A673 (cell line): Measurements from ENCODE around the gene DOCK1. TPM values are rescaled to one million over a fixed set of nuclear protein-coding genes. Genes with fewer than 3 reads are reported as not detected.

Source experiments
- BruUV-seq: library from RNA; stranded (reverse); fragments of 400-500 nt; replicated peaks from 2 replicates; lab custom pipeline; 2021; lab: Mats Ljungman, UMichigan
- CTCF ChIA-PET: fragments of 300-600 bp; sonication (Branson Sonifier 250); formaldehyde crosslinking; loops from one replicate; lab custom pipeline; 2022; ENCODE audit warnings: antibody characterized with exemption; lab: Charles Lee
- POLR2A ChIA-PET: fragments of 300-600 bp; sonication (Branson Sonifier 250); formaldehyde crosslinking; loops from one replicate; lab custom pipeline; 2022; ENCODE audit warnings: antibody characterized with exemption; ENCODE audit not compliant: low non-redundant PET; lab: Charles Lee
- DNase-seq: peaks from one replicate; pipeline ENCODE4 v3.0.0-alpha.2; 2015; ENCODE audit warnings: low spot score
- H3K27ac ChIP-seq: fragments of 200-600 bp; sonication (generic); 2 replicates; pipeline ENCODE4 v1.5.1; 2016; ENCODE audit warnings: mixed run types, low read depth, mild to moderate bottlenecking, mixed read lengths, antibody characterized with exemption, low read length; ENCODE audit not compliant: poor library complexity, severe bottlenecking
- H3K27me3 ChIP-seq: fragments of 200-600 bp; sonication (generic); replicated peaks from 2 replicates; pipeline ENCODE4 v1.6.1; 2017; ENCODE audit warnings: mixed run types, low read depth, mild to moderate bottlenecking, mixed read lengths, antibody characterized with exemption, low read length; ENCODE audit not compliant: insufficient read depth, poor library complexity
- H3K36me3 ChIP-seq: fragments of 200-600 bp; sonication (generic); 2 replicates; pipeline ENCODE4 v1.6.1; 2016; ENCODE audit warnings: mixed run types, mild to moderate bottlenecking, mixed read lengths, antibody characterized with exemption, low read length; ENCODE audit not compliant: insufficient read depth, poor library complexity, severe bottlenecking
- H3K4me1 ChIP-seq: fragments of 200-600 bp; sonication (generic); 2 replicates; pipeline ENCODE4 v1.6.1; 2017; ENCODE audit warnings: mixed run types, mild to moderate bottlenecking, mixed read lengths, antibody characterized with exemption, low read length; ENCODE audit not compliant: insufficient read depth, poor library complexity, severe bottlenecking
- H3K4me3 ChIP-seq: fragments of 200-600 bp; sonication (generic); 2 replicates; pipeline ENCODE4 v1.5.1; 2016; ENCODE audit warnings: low read depth, mixed run types, mild to moderate bottlenecking, mixed read lengths, low read length; ENCODE audit not compliant: poor library complexity, severe bottlenecking
- H3K9me3 ChIP-seq: fragments of 200-600 bp; sonication (generic); 2 replicates; pipeline ENCODE4 v1.6.1; 2016; ENCODE audit warnings: mixed run types, low read depth, mild to moderate bottlenecking, mixed read lengths, antibody characterized with exemption, low read length; ENCODE audit not compliant: poor library complexity, severe bottlenecking
- EZH2 ChIP-seq: fragments of 200-600 bp; sonication (generic); IDR thresholded peaks from 2 replicates; pipeline ENCODE4 v1.6.1; 2017; ENCODE audit warnings: borderline replicate concordance, low read depth, mild to moderate bottlenecking, mixed read lengths, antibody characterized with exemption, low read length; ENCODE audit not compliant: poor library complexity, severe bottlenecking
- intact Hi-C: fragments of 100-400 bp; cut with micrococcal nuclease; formaldehyde crosslinking; loops from one replicate; pipeline ENCODE4 v1.10.0; 2022; ENCODE audit not compliant: unreplicated experiment
- total RNA-seq: library from RNA; stranded (reverse); gene quantifications from 2 replicates; pipeline ENCODE4 v1.2.3, GENCODE V29; 2021
- TF ChIP-seq, protein P1 (sequence below): fragments of 300-800, 200-600 bp; sonication (generic); conservative IDR thresholded peaks from 2 replicates; pipeline ENCODE4 v1.5.1; 2017; ENCODE audit warnings: low read depth, mild to moderate bottlenecking, antibody characterized with exemption, low read length, moderate library complexity, mixed read lengths

DOCK1 gene
- total RNA-seq, 1 experiment from 2014 or later: 30.7 TPM

DNA sequence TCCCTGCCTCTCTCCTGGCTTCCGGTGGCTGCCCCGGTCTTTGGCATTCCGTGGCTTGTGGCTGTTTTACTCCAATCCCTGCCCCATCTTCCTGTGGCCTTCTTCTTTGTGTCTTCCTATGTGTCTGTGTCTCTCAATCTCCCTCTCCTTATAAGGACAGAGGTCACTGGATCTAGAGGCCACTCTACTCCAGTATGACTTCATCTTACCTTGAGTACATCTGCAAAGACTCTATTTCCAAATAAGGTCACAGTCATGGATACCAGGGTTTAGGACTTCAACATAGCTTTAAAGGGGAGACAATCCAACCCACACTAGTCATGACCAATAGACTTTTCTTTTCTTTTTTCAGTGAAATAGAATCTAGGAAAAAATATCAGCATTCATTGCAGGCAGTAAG, 444.5 kb downstream of the DOCK1 start:
- no peaks in the 10 kb centered on the region for H3K9me3 ChIP-seq
- DNase-seq: no peak
- H3K27me3 ChIP-seq: no peaks in the 10 kb centered on the region
- no TSS peak for BruUV-seq
- ChIA-PET POLR2A (interaction anchor here (0.6 kb wide), 1 partner anchor 167 kb away, joined by 3 read pairs; no protein-coding TSS in a partner anchor), CTCF (no interaction called here)
- H3K36me3 ChIP-seq: no peaks in the 10 kb centered on the region
- intact Hi-C loops: no loop called here
- TF ChIP-seq, protein P1, sequence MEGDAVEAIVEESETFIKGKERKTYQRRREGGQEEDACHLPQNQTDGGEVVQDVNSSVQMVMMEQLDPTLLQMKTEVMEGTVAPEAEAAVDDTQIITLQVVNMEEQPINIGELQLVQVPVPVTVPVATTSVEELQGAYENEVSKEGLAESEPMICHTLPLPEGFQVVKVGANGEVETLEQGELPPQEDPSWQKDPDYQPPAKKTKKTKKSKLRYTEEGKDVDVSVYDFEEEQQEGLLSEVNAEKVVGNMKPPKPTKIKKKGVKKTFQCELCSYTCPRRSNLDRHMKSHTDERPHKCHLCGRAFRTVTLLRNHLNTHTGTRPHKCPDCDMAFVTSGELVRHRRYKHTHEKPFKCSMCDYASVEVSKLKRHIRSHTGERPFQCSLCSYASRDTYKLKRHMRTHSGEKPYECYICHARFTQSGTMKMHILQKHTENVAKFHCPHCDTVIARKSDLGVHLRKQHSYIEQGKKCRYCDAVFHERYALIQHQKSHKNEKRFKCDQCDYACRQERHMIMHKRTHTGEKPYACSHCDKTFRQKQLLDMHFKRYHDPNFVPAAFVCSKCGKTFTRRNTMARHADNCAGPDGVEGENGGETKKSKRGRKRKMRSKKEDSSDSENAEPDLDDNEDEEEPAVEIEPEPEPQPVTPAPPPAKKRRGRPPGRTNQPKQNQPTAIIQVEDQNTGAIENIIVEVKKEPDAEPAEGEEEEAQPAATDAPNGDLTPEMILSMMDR: no peak
- TF ChIP-seq EZH2: no peak
- no peak overlapping the region for H3K27ac ChIP-seq
- no peak overlapping the region for H3K4me3 ChIP-seq
- H3K4me1 ChIP-seq: no peaks in the 10 kb centered on the region

DNA sequence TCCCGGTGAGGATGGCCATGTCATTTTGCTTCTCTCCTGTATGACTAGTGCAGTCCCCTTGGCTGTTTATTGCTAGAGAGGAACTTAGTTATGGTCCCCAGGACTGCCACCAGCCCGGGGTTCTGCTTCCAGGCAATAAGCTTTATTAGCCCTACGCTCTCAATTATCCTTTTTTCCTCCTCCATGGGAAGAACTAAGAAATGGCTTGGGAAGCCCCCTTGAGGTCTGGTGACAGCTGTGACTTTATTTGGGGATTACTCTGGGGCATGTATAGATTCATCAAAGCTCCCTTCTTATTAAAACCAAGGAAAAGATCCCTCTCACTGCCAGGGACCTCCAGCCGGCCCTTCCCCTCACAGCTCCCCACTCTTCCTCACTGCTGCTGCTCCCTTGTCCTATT, 446.3 kb downstream of the DOCK1 start:
- no peak for DNase-seq
- H3K4me3 ChIP-seq: no peak overlapping the region
- H3K9me3 ChIP-seq: no peaks in the 10 kb centered on the region
- ChIA-PET CTCF (interaction anchor here (0.6 kb wide), 1 partner anchor 48 kb away, joined by 3 read pairs; no protein-coding TSS in a partner anchor), POLR2A (no interaction called here)
- no peaks in the 10 kb centered on the region for H3K27me3 ChIP-seq
- H3K27ac ChIP-seq: no peak overlapping the region
- TF ChIP-seq, protein P1: no peak
- no peak for TF ChIP-seq EZH2
- intact Hi-C loops: no loop called here
- H3K4me1 ChIP-seq: no peaks in the 10 kb centered on the region
- no peaks in the 10 kb centered on the region for H3K36me3 ChIP-seq
- no TSS peak for BruUV-seq

DNA sequence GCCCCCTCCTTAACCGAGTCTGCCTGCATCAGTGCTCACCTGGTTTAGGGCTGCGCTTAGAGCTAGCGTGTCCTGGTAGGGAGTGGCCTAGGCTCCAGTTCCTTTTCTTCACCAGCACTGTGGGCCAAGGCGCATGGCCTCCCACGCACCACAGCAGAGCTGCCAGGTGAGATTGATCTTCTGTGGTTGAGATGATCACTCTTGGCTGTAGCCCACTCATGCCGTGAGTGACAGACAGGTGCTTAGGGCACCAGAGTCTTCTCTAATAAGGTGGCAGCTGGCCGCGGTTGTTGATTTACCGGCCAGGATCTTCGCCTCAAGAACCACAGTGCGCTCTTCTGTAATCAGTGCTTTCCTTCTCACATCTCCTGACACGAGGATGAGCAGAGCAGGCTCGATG, 448.3 kb downstream of the DOCK1 start:
- BruUV-seq: no TSS peak
- Histone ChIP-seq H3K27ac (no peak overlapping the region), H3K4me1 (no peaks in the 10 kb centered on the region), H3K4me3 (no peak overlapping the region), H3K27me3 (no peaks in the 10 kb centered on the region), H3K9me3 (no peaks in the 10 kb centered on the region), H3K36me3 (no peaks in the 10 kb centered on the region)
- CTCF ChIA-PET: no interaction called here
- POLR2A ChIA-PET: no interaction called here
- TF ChIP-seq EZH2: no peak
- TF ChIP-seq, protein P1: no peak
- intact Hi-C loops: no loop called here
- no peak for DNase-seq
